Measurements from ENCODE around the gene SPRING1.
A peak's percentile ranks its signal among the peaks of the same experiment; 100 is the strongest.

Gene SPRING1

DNA sequence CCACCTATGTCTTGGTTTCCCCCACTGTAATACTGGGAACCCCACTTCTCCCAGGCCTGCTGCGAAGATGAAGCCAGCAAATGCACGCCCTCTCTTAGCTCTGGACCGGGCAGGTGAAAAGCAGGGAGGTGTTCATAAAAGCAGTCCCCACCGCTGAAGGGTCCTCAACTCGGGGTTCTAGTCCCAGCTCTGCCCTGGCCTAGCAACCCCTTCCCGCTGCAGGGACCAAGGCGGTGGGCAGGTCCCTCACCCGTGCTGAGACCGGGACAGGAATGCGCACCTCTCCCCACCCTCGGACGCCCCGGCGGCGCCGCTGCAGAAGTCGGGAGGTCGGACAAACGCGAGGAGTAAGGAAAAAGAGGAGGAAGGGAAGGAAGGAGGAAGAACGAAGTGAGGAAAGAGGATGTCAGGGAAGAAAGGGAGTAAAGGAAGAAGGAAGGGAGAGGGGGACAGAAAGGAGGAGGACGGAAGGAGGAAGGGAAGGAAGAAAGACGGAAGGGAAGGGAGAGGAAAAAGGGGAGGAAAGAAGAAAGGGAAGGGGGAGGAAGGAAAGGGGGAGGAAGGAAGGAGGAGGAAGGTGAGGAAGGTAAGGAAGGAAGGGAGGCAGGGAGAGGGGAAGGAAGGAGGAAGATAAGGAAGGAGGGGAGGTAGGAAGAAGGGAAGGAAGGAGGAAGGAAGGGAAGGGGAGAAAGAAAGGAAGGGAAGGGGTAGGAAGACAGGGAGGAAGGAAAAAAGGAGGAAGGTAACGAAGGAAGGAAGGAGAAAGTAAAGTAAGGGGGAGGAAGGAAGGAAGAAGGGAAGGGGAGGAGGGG, 701 bp downstream of the SPRING1 start:
- no peak for DNase-seq

DNA sequence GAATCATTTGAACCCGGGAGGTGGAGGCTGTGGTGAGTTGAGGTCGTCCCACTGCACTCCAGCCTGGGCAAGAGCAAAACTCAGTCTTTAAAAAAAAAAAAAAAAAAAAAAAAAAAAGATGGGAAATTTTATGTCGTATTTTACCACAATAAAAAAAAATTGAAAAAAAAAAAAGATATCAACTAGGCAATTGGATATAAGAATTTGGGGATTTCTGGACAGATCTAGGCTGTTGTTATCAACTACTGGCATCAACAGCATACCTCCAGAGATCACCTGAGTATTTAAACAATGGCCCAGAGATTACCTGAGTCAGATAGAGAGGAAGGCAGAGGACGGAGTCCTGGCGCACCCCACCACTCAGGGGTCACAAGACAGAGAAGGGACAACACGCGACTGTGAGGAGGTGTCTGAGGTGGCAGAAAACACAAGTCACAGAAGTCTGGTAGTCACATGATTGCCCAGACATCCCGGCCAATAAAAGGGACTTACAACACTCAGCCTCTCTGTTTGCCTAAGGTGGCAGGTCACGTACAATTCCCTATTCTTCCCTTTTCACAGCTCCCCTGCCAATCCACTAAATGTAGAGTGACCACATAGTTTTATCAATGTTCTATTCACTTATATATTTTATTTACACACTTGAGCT, 1.8 kb downstream of the SPRING1 start:
- DNase-seq: no peak

- no peak for DNase-seq
Measured at GRCh38 chr12:116735084-116735483, 2.8 kb downstream of the SPRING1 start.

DNA sequence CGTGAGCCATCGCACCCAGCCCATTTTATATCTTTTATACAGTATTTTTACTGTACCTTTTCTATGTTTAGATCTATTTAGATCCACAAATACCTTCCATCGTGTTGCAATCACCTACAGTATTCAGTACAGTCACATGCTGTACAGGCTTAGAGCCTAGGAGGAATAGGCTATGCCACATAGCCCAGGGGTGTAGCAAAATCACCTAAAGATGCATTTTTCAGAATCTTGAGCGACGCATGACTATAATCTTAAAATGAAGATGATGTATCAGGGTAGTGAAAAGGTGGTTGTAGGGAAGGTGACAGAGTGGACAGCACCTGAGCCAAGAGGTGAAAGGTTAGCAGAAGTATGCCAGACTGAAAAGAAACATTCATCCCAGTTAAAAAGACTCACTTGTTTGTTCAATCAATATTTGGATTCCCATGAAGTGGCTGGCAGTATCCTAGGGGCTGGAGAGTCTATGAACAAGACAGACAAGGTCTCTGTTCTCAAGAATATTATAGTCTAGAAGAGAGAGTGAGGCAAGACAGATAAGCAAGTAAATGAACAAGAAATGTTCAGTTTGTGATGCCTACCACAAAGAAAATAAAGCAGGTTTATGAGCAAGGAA, 3.6 kb downstream of the SPRING1 start:
- DNase-seq: no peak

DNA sequence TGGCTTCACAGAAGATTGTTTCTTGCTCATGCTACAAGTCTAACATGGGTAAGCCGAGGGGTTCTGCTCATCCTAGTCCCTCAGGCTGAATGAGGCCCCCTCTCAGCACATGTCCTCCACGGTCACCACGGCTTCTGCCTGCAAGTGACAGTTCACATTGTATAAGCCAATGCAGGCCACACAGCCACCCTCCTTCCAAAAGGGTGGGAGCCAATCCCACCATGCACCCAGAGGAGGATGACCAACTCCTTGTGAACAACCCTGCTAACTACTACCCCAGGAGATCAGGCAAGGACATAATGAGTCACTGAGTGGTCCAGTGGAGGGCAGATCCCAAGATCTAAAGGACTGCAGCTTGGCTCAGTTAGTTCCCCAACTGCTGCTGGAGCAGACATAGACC, 6.1 kb downstream of the SPRING1 start:
- DNase-seq: no peak

DNA sequence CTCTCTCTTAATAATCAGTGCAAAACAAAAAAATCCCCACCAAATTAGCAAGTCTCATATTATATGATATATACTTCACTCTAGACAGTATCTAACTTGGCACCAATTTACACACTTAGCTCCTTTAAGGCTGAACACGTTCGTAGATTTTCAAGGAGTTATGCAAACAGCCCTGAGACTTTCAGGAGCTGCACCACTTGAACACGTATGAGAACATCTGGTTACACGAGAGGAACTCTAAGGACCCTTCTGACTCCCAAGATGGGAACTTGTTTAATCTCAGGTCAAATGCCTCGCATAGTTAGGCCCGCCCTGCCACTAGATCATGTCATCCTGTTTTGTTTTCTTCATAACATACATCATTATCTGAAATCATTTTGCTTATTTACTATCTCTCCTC, 10.0 kb downstream of the SPRING1 start:
- DNase-seq: no peak

GRCh38 chr12:116727261-116727660, 10.6 kb downstream of the SPRING1 start:
- no peak for DNase-seq

- no peak for DNase-seq
Measured at GRCh38 chr12:116726694-116727093, 11.2 kb downstream of the SPRING1 start.

DNA sequence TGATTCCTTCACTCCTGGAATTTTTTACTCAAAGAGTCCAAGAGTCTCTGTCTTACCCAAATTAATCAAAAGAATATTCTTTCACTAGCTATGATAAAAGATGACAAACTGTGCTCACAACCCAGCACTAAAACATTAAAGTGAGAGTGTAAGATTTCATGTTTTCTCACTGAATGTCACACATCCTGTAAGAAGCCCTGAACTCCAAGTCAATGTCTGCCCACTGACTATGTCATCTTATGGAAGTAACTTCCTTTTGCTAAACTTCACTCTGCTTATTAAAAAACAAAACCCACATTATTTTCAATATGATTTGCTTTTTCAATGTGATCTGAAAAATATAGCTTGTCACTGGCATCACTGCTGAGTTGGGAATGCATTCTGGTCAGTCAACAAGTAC, 15.6 kb downstream of the SPRING1 start:
- DNase-seq: no peak

DNA sequence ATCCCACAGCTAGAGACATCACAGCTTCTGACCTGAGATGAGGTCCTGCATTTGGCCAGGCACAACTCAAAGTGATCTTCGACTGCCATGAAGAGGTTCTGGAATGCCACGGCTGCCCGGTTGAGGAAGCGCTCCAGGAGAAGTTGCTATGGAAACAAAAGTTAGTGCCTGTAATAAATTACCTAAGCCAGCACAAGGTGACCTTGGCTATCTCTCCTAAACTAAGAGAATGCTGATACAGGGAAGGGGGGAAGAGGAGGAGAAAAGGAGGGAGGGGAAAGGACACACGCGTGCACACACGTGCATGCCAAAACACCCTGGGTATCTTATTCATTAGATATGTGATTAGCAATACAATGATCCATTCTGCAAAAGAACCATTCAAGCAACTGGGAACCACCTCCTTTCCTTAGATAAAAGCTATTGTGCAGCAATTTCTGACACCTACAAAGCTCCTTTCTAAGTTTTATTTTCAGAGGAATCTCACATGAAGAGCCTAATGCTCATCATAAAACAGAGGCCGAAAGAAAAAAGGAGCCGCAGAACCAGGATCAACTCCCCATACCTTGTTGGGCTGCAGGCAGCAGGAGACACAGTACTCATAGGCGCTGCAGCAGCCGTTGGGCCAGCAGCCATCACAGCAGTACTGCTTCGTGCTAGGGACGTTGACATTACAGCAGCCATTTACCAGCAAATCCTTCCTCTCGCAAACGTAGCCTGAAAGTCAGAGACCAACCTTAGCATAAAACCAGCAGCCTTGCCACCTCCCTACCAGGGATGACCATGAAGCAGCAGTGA, 17.9 kb downstream of the SPRING1 start:
- DNase-seq: no peak

DNA sequence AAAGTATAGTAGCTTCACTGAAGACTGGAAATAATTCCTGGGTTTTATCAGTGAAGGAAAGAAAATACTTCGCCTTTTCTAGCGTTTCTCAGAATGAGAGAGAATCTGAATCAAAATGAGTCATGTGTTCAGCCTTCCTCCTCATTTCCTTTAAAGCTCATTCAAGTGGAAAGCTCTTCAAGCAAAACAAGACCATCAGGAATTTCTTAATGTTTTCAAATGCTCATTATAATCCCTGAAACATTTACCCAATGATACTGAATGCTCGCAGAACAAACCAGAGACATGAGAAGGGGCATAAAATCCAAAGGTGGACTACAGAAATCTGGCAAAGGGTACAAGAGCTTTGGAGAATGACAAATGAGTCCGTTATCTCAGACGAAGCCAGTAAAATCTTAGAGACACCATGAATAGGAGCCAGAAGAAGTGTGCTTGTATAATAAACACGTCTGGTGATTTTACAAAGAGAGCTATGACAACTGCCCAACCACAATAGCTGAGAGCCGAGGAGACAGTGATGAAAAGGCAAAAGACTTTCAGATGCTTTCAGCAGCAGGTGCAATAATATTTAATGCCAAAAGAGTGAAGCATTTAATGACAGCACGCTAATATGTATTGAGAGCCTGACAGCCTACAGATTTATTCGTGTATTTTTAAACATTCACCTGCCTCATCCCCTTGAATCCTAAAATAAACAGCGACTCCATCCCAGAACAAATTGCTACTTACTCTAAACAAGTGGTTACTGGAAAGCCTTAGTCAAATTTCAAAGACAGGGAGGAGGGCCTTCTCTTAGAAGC, 19.0 kb downstream of the SPRING1 start:
- DNase-seq: no peak

DNA sequence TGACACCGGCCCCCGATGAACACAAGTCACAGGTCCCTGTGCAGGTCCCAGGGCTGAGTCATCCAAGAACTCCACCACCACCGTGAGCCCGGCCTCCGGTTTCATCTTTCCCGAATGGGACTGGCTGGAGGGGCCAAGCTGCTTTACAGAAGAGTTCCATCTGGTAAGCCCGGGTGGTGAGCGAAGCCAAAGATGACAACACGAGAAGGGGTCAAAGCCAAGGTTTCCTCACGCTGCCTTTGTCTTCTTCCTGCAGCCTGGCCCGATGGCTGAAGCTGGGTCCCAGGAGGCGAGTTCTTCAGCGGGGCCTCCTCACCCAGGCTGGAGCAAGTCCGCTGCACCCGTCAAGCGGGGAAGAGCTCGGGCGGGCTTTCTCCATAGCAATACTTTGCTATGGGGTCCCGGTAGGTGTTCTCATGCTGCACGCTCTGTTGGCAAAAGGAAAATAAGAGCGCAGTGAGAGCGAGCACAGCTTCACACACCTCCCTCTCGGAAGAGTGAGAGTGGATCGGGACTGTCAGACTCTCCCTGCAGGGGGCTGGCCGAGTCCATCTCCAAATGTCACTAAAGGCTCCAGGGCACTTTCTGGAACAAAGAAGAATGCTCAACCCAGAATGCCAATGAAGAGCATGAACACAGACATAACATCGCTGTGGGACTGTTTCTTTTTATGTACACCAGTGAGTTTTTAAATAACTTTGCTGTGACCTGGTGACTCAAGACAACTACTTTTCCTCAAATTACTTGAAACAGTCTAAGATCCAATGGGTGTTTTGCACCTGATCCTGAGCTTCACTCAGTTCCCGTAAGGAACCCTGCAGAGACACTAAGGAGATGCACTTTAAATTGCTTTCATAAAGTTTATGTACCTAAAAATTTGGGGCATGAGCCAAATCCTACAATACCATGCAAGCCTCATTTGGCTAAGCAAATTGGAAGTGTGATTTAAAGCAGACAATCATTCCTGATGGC, 20.1 kb downstream of the SPRING1 start:
- no peak for DNase-seq

DNA sequence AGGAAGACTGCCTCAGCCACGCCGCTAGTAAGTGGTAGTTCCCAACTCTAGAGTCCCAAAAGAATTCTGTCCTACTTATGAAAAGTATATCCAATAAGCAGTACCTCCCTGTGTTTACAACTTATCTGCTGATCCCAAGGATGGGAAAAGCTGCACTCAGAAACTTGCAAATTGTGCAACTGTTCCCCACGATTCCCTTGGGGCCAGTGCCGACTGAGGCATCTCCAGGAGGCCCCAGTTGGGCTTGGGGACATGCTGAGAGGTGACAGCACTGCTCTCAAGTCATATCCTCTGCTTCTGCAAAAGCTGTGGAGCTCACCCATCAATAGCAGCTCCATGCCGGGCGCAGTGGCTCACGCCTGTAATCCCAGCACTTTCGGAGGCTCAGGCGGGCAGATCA, 23.7 kb downstream of the SPRING1 start:
- no peak for DNase-seq

GRCh38 chr12:116713527-116713926, 24.3 kb downstream of the SPRING1 start:
- no peak for DNase-seq

GRCh38 chr12:116712458-116713303, 25.2 kb downstream of the SPRING1 start:
- no peak for DNase-seq

GRCh38 chr12:116710370-116711150, 27.3 kb downstream of the SPRING1 start:
- no peak for DNase-seq

DNA sequence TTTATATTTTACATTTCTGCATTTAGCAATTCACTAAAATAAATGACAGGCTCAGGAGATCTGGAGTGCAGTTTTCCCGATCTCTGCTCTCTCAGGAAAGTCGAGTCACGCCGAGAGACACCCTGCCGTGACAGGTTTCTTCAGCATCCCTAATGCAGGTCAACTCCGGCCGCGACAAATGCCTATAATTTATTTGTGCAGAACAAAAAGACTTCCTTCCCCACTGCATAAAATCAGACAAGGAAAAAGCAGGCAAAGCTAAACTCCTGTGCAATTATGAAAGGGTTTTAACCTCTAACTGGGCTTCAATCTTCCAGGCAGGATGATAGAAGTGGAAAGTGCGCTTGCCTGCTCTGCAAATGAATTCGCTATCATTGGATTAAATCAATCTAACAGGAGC, 28.1 kb downstream of the SPRING1 start:
- DNase-seq: no peak

DNA sequence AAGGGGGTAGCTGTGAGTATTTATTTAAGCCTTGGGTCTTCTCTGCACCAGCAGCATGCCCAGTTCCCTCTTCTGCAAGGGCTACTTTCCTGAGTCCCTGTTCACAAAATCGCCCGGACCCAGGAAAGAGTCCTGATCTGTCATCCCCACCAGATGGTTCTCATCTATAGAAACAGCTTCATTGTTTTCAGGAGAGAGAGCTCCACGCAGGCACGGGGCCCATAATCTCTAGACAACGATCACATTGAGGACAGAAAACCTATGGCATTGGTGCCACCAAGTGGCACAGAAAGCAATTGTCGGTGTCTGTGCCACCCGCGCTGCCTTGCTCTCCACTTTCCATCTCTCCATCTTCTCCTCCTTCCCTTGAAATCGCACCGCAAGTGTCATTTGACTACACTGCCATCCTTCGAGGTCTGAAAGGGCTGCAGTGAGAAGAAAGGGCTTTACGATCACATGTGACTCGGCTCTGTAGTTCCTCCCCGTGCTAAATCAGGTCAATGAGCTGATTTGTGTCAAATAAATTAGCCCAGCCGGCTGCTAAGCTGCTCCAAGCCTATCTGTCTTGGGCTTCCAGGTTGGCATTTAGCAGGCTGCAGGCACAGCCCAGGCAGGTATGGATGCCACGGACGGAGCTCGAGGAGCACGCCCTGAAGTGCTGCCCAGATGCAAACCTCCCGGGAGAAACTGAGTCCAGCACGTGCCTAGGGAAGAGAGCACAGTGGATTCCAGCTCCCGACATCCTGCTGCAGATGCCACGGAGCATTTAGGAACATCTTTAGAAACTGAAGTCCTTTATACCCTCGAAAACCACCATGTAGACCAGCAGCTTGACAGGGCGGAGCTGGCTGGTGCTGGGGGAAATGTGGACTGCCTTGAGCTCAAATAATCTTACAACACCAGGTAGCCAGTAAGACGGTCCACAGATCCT, 28.8 kb downstream of the SPRING1 start:
- peak; percentile 62 for DNase-seq

All from OCI-M1 (cell line).